Adrenal gland (tissue), 12 donors: Measurements from ENCODE around the gene CACNA1D. TPM values are rescaled to one million over a fixed set of nuclear protein-coding genes. Genes with fewer than 3 reads are reported as not detected.

Experiments
- DNase-seq, 7 donors: peaks; one replicate each; pipeline ENCODE4 v3.0.0-alpha.2; 2019 to 2020
- H3K27ac ChIP-seq, 5 donors: fragments of 200-600 bp; sonication (generic) in 4 of 5; 1 replicate in 3 of 5; 2 replicates in 2 of 5; pipeline versions ENCODE4 v1.5.1 to v1.8.0; 2016 to 2020; ENCODE audit warnings: mild to moderate bottlenecking in 1 of 5
- H3K27me3 ChIP-seq: fragments of 200-600 bp; 2 replicates; pipeline ENCODE4 v1.8.0; 2021
- H3K36me3 ChIP-seq, 2 donors: fragments of 200-600 bp; replicated peaks in 1 of 2; 1 replicate in 1 of 2; 2 replicates in 1 of 2; pipeline versions ENCODE4 v1.5.1 to v1.8.0; 2018 to 2022
- H3K4me1 ChIP-seq, 2 donors: fragments of 200-600 bp; replicated peaks in 1 of 2; 1 replicate in 1 of 2; 2 replicates in 1 of 2; pipeline versions ENCODE4 v1.5.1 to v1.8.0; 2018 to 2021
- H3K4me3 ChIP-seq, 4 donors: fragments of 200-600 bp; sonication (generic) in 3 of 4; one replicate each; pipeline ENCODE4 v1.5.1; 2016 to 2018
- H3K9me3 ChIP-seq, 3 donors: fragments of 200-600 bp; sonication (generic) in 1 of 3; replicated peaks in 1 of 3; 1 replicate in 2 of 3; 2 replicates in 1 of 3; pipeline versions ENCODE4 v1.5.1 to v1.8.0; 2016 to 2021
- POLR2A ChIP-seq, 2 donors: fragments of 450-650 bp; IDR thresholded peaks; one replicate each; pipeline ENCODE4 v1.6.1; 2017; ENCODE audit warnings: antibody characterized with exemption in 2 of 2, mild to moderate bottlenecking in 2 of 2, moderate library complexity in 1 of 2
- WGBS, 4 donors: extraction: QIAGEN DNeasy Blood & Tissue Kit in 2 of 4; methylation state at CpG; one replicate each; pipeline versions ENCODE4 v1.1.5 to v1.1.7; 2013 to 2017; 5-methylcytosine and 5-hydroxymethylcytosine counted together
- intact Hi-C, 2 donors: fragments of 100-400 bp; cut with DNase I; formaldehyde crosslinking; loops; one replicate each; pipeline versions ENCODE4 v1.14.1 to v1.15.0; 2022 to 2023
- polyA plus RNA-seq, 3 donors: library from polyadenylated mRNA; stranded (reverse); fragments of 200-250 nt in 2 of 3; fragments of 350-450 nt in 1 of 3; fragmentation: Illumina TruSeq in 1 of 3; extraction: RNeasy Lipid Tissue Mini Kit (QIAGEN cat#74804) in 1 of 3; gene quantifications; one replicate each; pipeline ENCODE4 v1.2.3, GENCODE V29; 2013 to 2014
- total RNA-seq, 9 donors: library from RNA; depleted of rRNA in 4 of 9; stranded (reverse); fragments of >200 nt in 4 of 9; fragments of 120-200 nt in 1 of 9; fragmentation: NEBNext Ultra II Directional in 1 of 9; extraction: Animal tissue kit (Norgen Biotek cat#: 25700) in 1 of 9; gene quantifications; one replicate each; pipeline versions ENCODE4 v1.1.0 to v1.2.4, GENCODE V29; 2013 to 2023
- TF ChIP-seq, protein P1 (sequence below), 6 experiments: fragments of 450-650 bp in 4 of 6; fragments of 200-600 bp in 2 of 6; sonication (generic) in 1 of 6; IDR thresholded peaks; 1 replicate in 5 of 6; 2 replicates in 1 of 6; pipeline versions ENCODE4 v1.5.1 to v1.8.0; 2016 to 2021; ENCODE audit warnings: antibody characterized with exemption in 6 of 6, mild to moderate bottlenecking in 2 of 6, moderate library complexity in 1 of 6
- donor health status: healthy with polysubstance abuse.
- donor health status: Bipolar disorder and iron deficiency.
- donor health status: DM: yes; HTN: yes; CAD: no.
- donor health status: DM: no; HTN: no; CAD: no.
- donor health status: DM: no; HTN: no; CAD: no.
- donor health status: DM: yes; HTN: yes; CAD: no.

Gene CACNA1D
- total and polyA plus RNA-seq, 12 donors: 25.8 to 111 (median 63.0) TPM

DNA sequence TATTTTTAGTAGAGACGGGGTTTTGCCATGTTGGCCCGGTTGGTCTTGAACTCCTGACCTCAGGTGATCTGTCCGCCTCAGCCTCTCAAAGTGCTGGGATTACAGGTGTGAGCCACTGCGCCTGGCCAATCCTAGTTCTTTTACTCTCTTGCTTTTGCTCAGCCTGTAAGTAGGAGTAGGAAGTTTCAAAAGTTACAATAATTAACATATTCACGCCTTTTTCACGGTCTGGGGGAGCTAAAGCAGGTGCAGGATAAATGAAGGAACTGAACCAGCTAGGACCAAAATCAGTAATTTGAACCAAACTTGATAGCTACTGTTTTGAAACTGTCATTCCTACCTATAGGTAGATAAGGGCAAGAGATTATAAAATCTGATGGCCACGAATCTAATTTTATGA is 98.5 kb downstream of the CACNA1D start:
- TF ChIP-seq, protein P1, sequence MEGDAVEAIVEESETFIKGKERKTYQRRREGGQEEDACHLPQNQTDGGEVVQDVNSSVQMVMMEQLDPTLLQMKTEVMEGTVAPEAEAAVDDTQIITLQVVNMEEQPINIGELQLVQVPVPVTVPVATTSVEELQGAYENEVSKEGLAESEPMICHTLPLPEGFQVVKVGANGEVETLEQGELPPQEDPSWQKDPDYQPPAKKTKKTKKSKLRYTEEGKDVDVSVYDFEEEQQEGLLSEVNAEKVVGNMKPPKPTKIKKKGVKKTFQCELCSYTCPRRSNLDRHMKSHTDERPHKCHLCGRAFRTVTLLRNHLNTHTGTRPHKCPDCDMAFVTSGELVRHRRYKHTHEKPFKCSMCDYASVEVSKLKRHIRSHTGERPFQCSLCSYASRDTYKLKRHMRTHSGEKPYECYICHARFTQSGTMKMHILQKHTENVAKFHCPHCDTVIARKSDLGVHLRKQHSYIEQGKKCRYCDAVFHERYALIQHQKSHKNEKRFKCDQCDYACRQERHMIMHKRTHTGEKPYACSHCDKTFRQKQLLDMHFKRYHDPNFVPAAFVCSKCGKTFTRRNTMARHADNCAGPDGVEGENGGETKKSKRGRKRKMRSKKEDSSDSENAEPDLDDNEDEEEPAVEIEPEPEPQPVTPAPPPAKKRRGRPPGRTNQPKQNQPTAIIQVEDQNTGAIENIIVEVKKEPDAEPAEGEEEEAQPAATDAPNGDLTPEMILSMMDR (IDR thresholded peaks at IDR 0.05): no peak
- no peak for TF ChIP-seq POLR2A (IDR thresholded peaks at IDR 0.05)
- Histone ChIP-seq H3K36me3 (no peaks in the 10 kb centered on the region), H3K4me3 (no peak overlapping the region), H3K9me3 (no peaks in the 10 kb centered on the region), H3K27me3 (no peaks in the 10 kb centered on the region), H3K4me1 (peaks cover 13 to 22% of the 10 kb centered on the region in 2 donors), H3K27ac (no peak overlapping the region)
- intact Hi-C loops: no loop called here
- 91 to 93% (median 92%) methylated on average over 7 of the region's 7 CpGs for WGBS, 4 donors
- DNase-seq: no peak

GRCh38 chr3:53593611-53594010 is 99.2 kb downstream of the CACNA1D start:
- H3K27ac ChIP-seq: no peak overlapping the region
- no peak overlapping the region for H3K4me3 ChIP-seq
- 40 to 61% (median 56%) methylated on average over 4 of the region's 4 CpGs for WGBS, 4 donors
- H3K9me3 ChIP-seq: no peaks in the 10 kb centered on the region
- TF ChIP-seq, protein P1 (IDR thresholded peaks at IDR 0.05): no peak
- H3K4me1 ChIP-seq: peaks cover 14 to 21% of the 10 kb centered on the region in 2 donors
- no peak for DNase-seq
- intact Hi-C loops: no loop called here
- no peaks in the 10 kb centered on the region for H3K27me3 ChIP-seq
- H3K36me3 ChIP-seq: no peaks in the 10 kb centered on the region

GRCh38 chr3:53594276-53594675 is 99.9 kb downstream of the CACNA1D start:
- WGBS, 4 donors: 93 to 97% (median 95%) methylated on average over 3 of the region's 3 CpGs
- DNase-seq: no peak
- TF ChIP-seq, protein P1 (IDR thresholded peaks at IDR 0.05): no peak
- no peak for TF ChIP-seq POLR2A (IDR thresholded peaks at IDR 0.05)

GRCh38 chr3:53595660-53596059 is 101.2 kb downstream of the CACNA1D start:
- no peaks in the 10 kb centered on the region for H3K9me3 ChIP-seq
- peaks cover 14 to 21% of the 10 kb centered on the region in 2 donors for H3K4me1 ChIP-seq
- no peak overlapping the region for H3K27ac ChIP-seq
- peak in 1 of 7 donors; percentile 14 for DNase-seq
- intact Hi-C loops: no loop called here
- 82 to 93% (median 88%) methylated on average over 3 of the region's 3 CpGs for WGBS, 4 donors
- no peaks in the 10 kb centered on the region for H3K27me3 ChIP-seq
- H3K4me3 ChIP-seq: no peak overlapping the region
- no peaks in the 10 kb centered on the region for H3K36me3 ChIP-seq
- TF ChIP-seq, protein P1 (IDR thresholded peaks at IDR 0.05): no peak
- TF ChIP-seq POLR2A (IDR thresholded peaks at IDR 0.05): no peak

More at GRCh38 chr3:53594276-53594675, 99.9 kb downstream of the CACNA1D start:
- H3K36me3 ChIP-seq: no peaks in the 10 kb centered on the region
- no peaks in the 10 kb centered on the region for H3K27me3 ChIP-seq
- H3K4me3 ChIP-seq: no peak overlapping the region
- intact Hi-C loops: no loop called here
- no peak overlapping the region for H3K27ac ChIP-seq
- H3K9me3 ChIP-seq: no peaks in the 10 kb centered on the region
- peaks cover 14 to 21% of the 10 kb centered on the region in 2 donors for H3K4me1 ChIP-seq
